Retinal pigment epithelial cell (primary cell): ENCODE results near the gene HSD17B12.
A peak's percentile ranks its signal among the peaks of the same experiment; 100 is the strongest.

Experiments
- DNase-seq: peaks from one replicate; pipeline ENCODE4 v3.0.0-alpha.2; 2010; ENCODE audit warnings: low read depth
- H3K4me3 ChIP-seq: 2 replicates; pipeline ENCODE4 v1.5.1; 2011; ENCODE audit warnings: mild to moderate bottlenecking, low read length, control low read depth, moderate library complexity
- TF ChIP-seq, protein P1 (sequence below): conservative IDR thresholded peaks from 2 replicates; pipeline ENCODE4 v1.5.1; 2011; ENCODE audit warnings: low read depth, low read length, control low read depth, inconsistent platforms

Gene HSD17B12

DNA sequence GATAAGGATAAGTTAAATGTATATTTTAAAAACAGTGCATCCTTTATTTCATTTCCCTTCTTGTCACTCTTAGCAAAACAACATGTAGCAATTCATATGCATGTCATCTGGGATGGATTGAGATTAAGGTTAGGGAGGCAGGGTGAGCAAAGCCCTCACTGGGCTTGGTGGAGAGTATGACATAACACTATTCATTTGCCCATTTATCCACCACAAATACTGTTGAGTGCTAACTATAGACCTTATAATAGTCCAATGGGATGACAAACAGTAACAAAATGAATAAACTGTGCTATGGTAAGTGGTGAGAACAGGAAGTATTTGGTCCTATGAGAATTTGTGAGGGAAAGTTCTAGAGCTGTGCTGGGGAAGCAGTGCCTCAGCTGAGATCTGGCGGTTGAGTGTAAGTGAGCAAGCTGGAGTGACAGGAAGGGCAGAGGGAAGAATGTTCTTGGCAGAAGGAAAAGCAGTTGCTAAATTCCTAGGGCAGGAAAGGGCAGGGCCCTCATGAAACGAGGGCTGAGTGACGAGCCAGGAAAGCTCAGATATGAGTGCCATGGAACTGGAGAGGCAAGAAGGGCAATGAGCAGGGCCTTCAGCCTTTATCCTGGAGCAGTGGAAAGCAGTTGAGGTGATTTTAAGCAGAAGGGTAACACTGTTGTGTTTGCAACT is 6.7 kb downstream of the HSD17B12 start:
- DNase-seq: peak; percentile 26
- TF ChIP-seq, protein P1, sequence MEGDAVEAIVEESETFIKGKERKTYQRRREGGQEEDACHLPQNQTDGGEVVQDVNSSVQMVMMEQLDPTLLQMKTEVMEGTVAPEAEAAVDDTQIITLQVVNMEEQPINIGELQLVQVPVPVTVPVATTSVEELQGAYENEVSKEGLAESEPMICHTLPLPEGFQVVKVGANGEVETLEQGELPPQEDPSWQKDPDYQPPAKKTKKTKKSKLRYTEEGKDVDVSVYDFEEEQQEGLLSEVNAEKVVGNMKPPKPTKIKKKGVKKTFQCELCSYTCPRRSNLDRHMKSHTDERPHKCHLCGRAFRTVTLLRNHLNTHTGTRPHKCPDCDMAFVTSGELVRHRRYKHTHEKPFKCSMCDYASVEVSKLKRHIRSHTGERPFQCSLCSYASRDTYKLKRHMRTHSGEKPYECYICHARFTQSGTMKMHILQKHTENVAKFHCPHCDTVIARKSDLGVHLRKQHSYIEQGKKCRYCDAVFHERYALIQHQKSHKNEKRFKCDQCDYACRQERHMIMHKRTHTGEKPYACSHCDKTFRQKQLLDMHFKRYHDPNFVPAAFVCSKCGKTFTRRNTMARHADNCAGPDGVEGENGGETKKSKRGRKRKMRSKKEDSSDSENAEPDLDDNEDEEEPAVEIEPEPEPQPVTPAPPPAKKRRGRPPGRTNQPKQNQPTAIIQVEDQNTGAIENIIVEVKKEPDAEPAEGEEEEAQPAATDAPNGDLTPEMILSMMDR: no peak
- no peak overlapping the region for H3K4me3 ChIP-seq

DNA sequence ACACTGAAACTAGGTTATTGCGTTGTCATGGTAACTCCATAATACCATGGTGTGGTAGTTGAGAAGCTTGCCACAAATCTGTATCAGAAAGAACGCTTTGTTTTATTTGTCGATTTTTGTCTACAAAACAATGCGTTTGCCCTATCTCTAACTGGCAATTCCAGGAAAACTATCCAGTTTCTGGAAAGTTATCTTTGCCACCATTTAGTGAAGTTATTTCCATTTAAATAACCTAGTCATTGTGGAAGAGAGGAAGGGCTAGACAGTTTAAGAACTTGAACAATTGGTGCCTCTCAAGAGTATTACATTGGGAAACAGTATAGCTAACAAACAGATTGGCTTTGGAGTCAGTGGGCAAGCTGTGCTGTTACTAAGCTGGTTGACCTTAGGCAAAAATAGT is 7.9 kb downstream of the HSD17B12 start:
- no peak overlapping the region for H3K4me3 ChIP-seq
- DNase-seq: no peak
- TF ChIP-seq, protein P1: no peak

DNA sequence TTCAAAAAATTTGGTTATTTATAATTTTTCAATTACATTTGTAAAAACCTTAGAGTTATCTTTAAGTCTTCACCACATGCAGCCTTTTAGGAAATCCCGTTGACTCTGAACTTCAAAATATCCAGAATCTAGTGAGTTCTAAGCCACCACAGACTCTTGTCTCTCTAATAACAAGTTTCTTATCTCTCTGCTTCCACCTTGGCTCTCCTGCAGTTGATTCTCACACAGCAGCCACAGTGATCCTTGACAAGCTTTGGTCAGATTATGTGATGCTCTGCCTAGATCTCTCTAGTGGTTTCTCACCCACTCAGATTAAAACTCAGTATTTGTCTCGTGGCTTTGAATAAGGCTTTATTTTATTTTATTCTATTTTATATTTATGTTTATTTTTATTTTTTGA is 8.6 kb downstream of the HSD17B12 start:
- TF ChIP-seq, protein P1: no peak
- no peak overlapping the region for H3K4me3 ChIP-seq
- no peak for DNase-seq

DNA sequence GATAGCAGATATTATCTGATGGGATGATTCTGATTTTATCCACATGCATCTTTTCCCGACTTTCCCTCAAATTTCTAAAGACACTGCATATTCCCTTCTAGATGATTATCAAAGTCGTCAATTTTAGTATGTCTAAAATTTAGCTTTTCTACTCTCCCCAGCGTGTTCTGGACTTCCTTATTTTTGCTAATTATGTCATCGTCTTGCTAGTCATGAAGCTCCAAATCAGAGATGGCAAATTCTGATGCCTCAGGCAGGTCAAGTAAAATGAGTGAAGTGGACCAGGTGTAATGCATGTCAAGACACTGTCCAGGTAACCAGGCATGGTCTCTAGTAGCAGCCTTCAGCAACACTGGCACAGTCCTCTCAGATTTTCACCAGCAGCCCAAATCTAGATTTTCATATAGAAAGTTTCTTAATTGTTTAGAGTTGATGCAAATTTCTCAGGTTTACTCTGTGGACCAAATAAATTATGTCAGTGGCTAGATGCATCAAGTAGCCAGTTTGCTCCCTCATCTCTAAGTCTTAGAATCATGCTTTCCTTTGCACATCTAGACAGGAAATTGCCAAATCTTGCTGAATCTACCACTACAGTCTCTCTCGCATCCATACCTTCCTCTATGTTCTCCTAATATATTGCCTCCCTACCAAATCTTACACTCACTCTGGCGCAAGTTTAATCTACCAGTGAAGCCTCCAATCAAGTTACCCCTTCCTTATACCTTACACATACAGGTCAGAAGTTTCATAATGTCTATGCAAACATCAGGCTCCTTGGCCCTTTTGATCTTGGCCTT is 10.6 kb downstream of the HSD17B12 start:
- H3K4me3 ChIP-seq: no peak overlapping the region
- no peak for DNase-seq
- TF ChIP-seq, protein P1: no peak

DNA sequence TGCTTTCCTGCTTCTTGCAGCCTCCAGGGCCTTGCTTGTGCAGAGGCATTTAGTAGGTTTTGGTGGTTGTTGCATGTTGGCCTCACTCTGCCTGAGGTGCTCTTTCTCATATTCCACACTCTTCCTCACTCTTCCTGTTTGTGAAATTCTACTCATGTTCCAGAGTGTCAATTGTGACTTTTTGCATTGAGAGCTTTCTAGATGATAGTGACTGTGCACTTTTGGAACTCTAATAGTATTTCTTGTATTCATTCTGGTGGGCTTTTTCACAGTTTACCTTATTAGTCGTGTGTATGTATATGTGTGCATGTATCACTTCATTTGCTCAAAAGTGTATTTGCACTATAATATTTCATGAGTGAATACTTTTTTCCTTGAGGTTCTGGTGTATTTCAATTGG is 11.3 kb downstream of the HSD17B12 start:
- no peak for DNase-seq
- H3K4me3 ChIP-seq: no peak overlapping the region
- TF ChIP-seq, protein P1: no peak

DNA sequence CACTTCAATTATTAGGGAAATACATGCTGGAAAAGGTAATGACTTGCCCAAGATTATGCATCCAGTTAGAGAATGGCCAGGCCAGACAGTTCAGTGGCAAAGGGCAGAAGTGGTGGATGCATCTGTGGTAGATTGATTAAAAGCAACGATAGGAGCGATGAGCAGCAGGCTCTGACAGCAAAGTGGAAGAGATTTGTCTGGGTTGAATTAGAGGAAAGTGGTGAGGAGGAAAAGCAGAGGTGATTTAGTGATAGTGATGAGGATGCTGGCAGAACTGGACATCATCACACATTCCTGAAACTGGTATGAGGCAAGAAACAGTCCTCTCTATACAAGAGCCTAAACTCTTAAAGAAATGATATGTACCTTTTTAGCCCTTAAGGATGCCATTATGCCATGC is 12.5 kb downstream of the HSD17B12 start:
- no peak for DNase-seq
- H3K4me3 ChIP-seq: no peak overlapping the region
- TF ChIP-seq, protein P1: no peak

DNA sequence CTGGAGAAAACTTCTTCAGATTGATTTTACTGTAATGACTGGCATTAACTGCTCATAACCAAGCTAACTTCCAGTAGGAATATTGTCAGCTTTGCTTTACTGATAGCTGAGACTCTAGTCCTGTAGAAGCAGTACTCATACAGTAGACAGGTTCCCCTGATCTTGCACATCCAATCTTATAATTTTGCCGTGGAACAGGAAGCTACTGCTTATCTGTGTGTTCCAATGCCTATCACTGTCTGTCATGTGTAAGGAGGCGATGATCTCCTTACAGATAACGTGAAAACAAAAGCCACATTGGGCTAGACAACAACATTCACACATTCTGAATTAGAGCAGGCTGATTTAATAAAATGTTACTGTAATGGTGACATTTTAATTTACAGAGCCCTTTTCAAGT is 13.2 kb downstream of the HSD17B12 start:
- TF ChIP-seq, protein P1: no peak
- H3K4me3 ChIP-seq: no peak overlapping the region
- DNase-seq: no peak
